HEK293 (cell line): ENCODE measurements around the gene NCKAP5L.

Experiments used
- CTCF ChIA-PET: fragments of 350-600 bp; formaldehyde crosslinking; extraction: SDS; loops from one replicate; lab custom pipeline; 2021; ENCODE audit warnings: antibody characterized with exemption; lab: Yijun Ruan, JAX
- POLR2A ChIA-PET: fragments of 300-600 bp; formaldehyde crosslinking; extraction: SDS; loops from one replicate; lab custom pipeline; 2020; ENCODE audit warnings: antibody characterized with exemption, inconsistent platforms; lab: Yijun Ruan, JAX
- H3K27ac ChIP-seq: fragments of 200-500 bp; sonication (Bioruptor generic); 2 replicates; pipeline ENCODE4 v1.5.1; 2014; ENCODE audit warnings: low read depth, low read length, control low read depth, inconsistent platforms; ENCODE audit errors: extremely low read depth
- H3K36me3 ChIP-seq, 2 experiments: fragments of 200-500 bp in 1 of 2; sonication (Bioruptor generic) in 1 of 2; 1 replicate in 1 of 2; 2 replicates in 1 of 2; pipeline ENCODE4 v1.5.1; 2014 to 2017; ENCODE audit warnings: inconsistent platforms in 2 of 2, low read length in 2 of 2; ENCODE audit not compliant: control insufficient read depth in 2 of 2, insufficient read depth in 1 of 2
- H3K4me1 ChIP-seq: fragments of 200-500 bp; sonication (Bioruptor generic); 2 replicates; pipeline ENCODE4 v1.5.1; 2014; ENCODE audit warnings: mild to moderate bottlenecking, low read length, inconsistent platforms; ENCODE audit not compliant: control insufficient read depth, insufficient read depth
- H3K4me3 ChIP-seq: 2 replicates; pipeline ENCODE4 v1.5.1; 2011; ENCODE audit warnings: low read depth, mild to moderate bottlenecking, control low read depth, low read length, moderate library complexity
- H3K9me3 ChIP-seq: fragments of 200-500 bp; sonication (Bioruptor generic); 2 replicates; pipeline ENCODE4 v1.5.1; 2014; ENCODE audit warnings: low read depth, low read length, inconsistent platforms; ENCODE audit not compliant: control insufficient read depth, insufficient read depth
- FEZF1 ChIP-seq: fragments of 450-650 bp; formaldehyde crosslinking; IDR thresholded peaks from 2 replicates; pipeline ENCODE4 v1.5.1; 2016; ENCODE audit warnings: missing biosample characterization, missing genetic modification characterization
- GLIS1 ChIP-seq: fragments of 450-650 bp; formaldehyde crosslinking; IDR thresholded peaks from 2 replicates; pipeline ENCODE4 v1.5.1; 2016; ENCODE audit warnings: missing biosample characterization, missing genetic modification characterization
- KLF10 ChIP-seq: fragments of 450-650 bp; IDR thresholded peaks from 2 replicates; pipeline ENCODE4 v1.5.1; 2018; ENCODE audit warnings: missing biosample characterization, mild to moderate bottlenecking, missing genetic modification characterization
- OSR2 ChIP-seq: fragments of 450-650 bp; formaldehyde crosslinking; IDR thresholded peaks from 2 replicates; pipeline ENCODE4 v1.5.1; 2016; ENCODE audit warnings: missing biosample characterization, missing genetic modification characterization
- OVOL3 ChIP-seq: fragments of 450-650 bp; formaldehyde crosslinking; IDR thresholded peaks from 2 replicates; pipeline ENCODE4 v1.5.1; 2016; ENCODE audit warnings: missing biosample characterization, missing genetic modification characterization
- PRDM2 ChIP-seq: fragments of 450-650 bp; formaldehyde crosslinking; IDR thresholded peaks from 2 replicates; pipeline ENCODE4 v1.5.1; 2016; ENCODE audit warnings: missing biosample characterization, missing genetic modification characterization, borderline replicate concordance
- RBAK ChIP-seq: fragments of 450-650 bp; formaldehyde crosslinking; IDR thresholded peaks from 2 replicates; pipeline ENCODE4 v1.5.1; 2016; ENCODE audit warnings: missing biosample characterization, missing genetic modification characterization
- SP2 ChIP-seq: fragments of 450-650 bp; formaldehyde crosslinking; IDR thresholded peaks from 2 replicates; pipeline ENCODE4 v1.5.1; 2016; ENCODE audit warnings: missing biosample characterization, missing genetic modification characterization
- ZBTB7A ChIP-seq: fragments of 450-650 bp; formaldehyde crosslinking; IDR thresholded peaks from 2 replicates; pipeline ENCODE4 v1.5.1; 2016; ENCODE audit warnings: low read depth, missing biosample characterization, missing genetic modification characterization
- ZFHX2 ChIP-seq: fragments of 450-650 bp; formaldehyde crosslinking; conservative IDR thresholded peaks from 2 replicates; pipeline ENCODE4 v1.5.1; 2016; ENCODE audit warnings: missing biosample characterization, missing genetic modification characterization
- ZNF16 ChIP-seq: fragments of 450-650 bp; formaldehyde crosslinking; IDR thresholded peaks from 2 replicates; pipeline ENCODE4 v1.5.1; 2016; ENCODE audit warnings: low read depth, missing biosample characterization, missing genetic modification characterization
- ZNF202 ChIP-seq: fragments of 450-650 bp; formaldehyde crosslinking; IDR thresholded peaks from 2 replicates; pipeline ENCODE4 v1.5.1; 2016; ENCODE audit warnings: missing biosample characterization, missing genetic modification characterization, borderline replicate concordance
- ZNF221 ChIP-seq: fragments of 450-650 bp; formaldehyde crosslinking; IDR thresholded peaks from 2 replicates; pipeline ENCODE4 v1.5.1; 2017; ENCODE audit warnings: missing biosample characterization, missing genetic modification characterization, borderline replicate concordance
- ZNF354C ChIP-seq: fragments of 450-650 bp; formaldehyde crosslinking; IDR thresholded peaks from 2 replicates; pipeline ENCODE4 v1.5.1; 2016; ENCODE audit warnings: missing biosample characterization, missing genetic modification characterization, low read depth, borderline replicate concordance
- ZNF398 ChIP-seq: fragments of 450-650 bp; formaldehyde crosslinking; IDR thresholded peaks from 2 replicates; pipeline ENCODE4 v1.5.1; 2017; ENCODE audit warnings: missing biosample characterization, missing genetic modification characterization
- ZNF624 ChIP-seq: fragments of 450-650 bp; formaldehyde crosslinking; IDR thresholded peaks from 2 replicates; pipeline ENCODE4 v1.5.1; 2017; ENCODE audit warnings: missing biosample characterization, missing genetic modification characterization
- TF ChIP-seq, protein P1 (sequence below): fragments of 450-650 bp; formaldehyde crosslinking; IDR thresholded peaks from 2 replicates; pipeline ENCODE4 v1.5.1; 2016; ENCODE audit warnings: missing biosample characterization, missing genetic modification characterization

NCKAP5L gene

DNA sequence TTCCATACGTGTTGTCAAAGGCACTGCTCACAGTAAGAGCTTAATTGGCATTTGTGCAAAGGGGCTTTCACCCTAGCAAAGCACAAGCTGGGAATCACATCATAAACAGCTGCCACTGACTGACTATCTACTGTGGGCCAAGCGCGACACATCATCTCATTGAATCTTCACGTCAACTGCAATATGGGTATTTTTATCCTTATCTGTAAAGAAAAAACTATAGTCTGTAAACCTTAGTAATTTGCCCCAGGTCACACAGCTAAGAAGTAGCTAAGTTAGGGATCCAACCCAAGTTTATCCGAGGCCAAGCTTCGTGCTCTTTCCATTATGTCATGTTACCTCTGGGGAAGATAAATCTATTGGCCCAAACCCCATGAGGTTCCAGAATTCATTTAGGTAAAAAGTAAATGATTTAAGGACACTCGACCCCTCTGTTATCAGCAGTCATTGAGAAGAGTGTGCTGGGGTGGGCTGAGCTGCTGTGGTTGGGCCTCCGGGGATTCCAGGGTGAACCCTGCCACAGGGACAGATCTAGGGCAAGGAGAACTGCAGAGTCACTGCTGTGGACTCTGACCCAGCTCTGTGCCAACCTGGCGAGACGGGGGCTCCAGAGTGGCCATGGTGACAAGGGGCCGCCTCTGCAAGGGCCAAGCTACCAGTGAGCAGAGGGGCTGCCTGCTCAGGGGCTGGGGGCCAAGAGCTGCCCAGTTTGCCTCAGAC is 27.6 kb downstream of the NCKAP5L start (continued):
- TF ChIP-seq FEZF1 (tag by site-specific recombination) (no peak), OSR2 (tag by site-specific recombination) (no peak), PRDM2 (tag by site-specific recombination) (no peak), GLIS1 (tag by site-specific recombination) (no peak)
- TF ChIP-seq, all 188 proteins: peak for 0

- peaks cover 0 to 91% of the 10 kb centered on the region in 2 experiments; a peak in 2 of 3 replicates for H3K36me3 ChIP-seq
- H3K9me3 ChIP-seq, result no peaks in the 10 kb centered on the region
- no peak overlapping the region for H3K4me3 ChIP-seq
- POLR2A ChIA-PET, result interaction anchor here (0.6 kb wide), 3 partner anchors 29 to 437 kb away, joined by 3 read pairs; partner anchors contain the start of gene NCKAP5L
- H3K4me1 ChIP-seq, result no peaks in the 10 kb centered on the region
- CTCF ChIA-PET, result interaction anchor here (0.8 to 1.6 kb wide), 2 partner anchors 21 to 40 kb away, joined by 7 read pairs; no protein-coding TSS in a partner anchor
- TF ChIP-seq ZBTB7A (tag by site-specific recombination) (no peak), ZFHX2 (tag by site-specific recombination) (no peak), OVOL3 (tag by site-specific recombination) (no peak), ZNF354C (tag by site-specific recombination) (no peak), KLF10 (tag by site-specific recombination) (no peak), ZNF202 (no peak), ZNF16 (tag by site-specific recombination) (no peak), SP2 (no peak), ZNF398 (tag by site-specific recombination) (no peak), RBAK (tag by site-specific recombination) (no peak), ZNF221 (tag by site-specific recombination) (no peak), ZNF624 (tag by site-specific recombination) (no peak)
- TF ChIP-seq, protein P1, sequence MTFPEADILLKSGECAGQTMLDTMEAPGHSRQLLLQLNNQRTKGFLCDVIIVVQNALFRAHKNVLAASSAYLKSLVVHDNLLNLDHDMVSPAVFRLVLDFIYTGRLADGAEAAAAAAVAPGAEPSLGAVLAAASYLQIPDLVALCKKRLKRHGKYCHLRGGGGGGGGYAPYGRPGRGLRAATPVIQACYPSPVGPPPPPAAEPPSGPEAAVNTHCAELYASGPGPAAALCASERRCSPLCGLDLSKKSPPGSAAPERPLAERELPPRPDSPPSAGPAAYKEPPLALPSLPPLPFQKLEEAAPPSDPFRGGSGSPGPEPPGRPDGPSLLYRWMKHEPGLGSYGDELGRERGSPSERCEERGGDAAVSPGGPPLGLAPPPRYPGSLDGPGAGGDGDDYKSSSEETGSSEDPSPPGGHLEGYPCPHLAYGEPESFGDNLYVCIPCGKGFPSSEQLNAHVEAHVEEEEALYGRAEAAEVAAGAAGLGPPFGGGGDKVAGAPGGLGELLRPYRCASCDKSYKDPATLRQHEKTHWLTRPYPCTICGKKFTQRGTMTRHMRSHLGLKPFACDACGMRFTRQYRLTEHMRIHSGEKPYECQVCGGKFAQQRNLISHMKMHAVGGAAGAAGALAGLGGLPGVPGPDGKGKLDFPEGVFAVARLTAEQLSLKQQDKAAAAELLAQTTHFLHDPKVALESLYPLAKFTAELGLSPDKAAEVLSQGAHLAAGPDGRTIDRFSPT (tag by site-specific recombination), result no peak
- H3K27ac ChIP-seq, result no peak overlapping the region
Observed at GRCh38 chr12:49798934-49799333, 29.3 kb downstream of the NCKAP5L start.
